ENCODE data around the gene ZNF438.
"Not testable (repeated sequence)": the region's sequence is repeated elsewhere in the genome, so short reads cannot be mapped to it uniquely, and the experiment has no call there.

The ZNF438 gene

GRCh38 chr10:30804478-30805055, 227.1 kb downstream of the ZNF438 start:
- DNase-seq (ENCODE audit: low spot score), result no peak

GRCh38 chr10:30803892-30804322, 227.8 kb downstream of the ZNF438 start:
- no peak for DNase-seq (ENCODE audit: low spot score)

- no peak for DNase-seq (ENCODE audit: low spot score)
Measured at GRCh38 chr10:30803058-30803457, 228.6 kb downstream of the ZNF438 start.

GRCh38 chr10:30800368-30800767, 231.3 kb downstream of the ZNF438 start:
- no peak for DNase-seq (ENCODE audit: low spot score)

- no peak for DNase-seq (ENCODE audit: low spot score)
Measured at GRCh38 chr10:30798646-30799185, 232.9 kb downstream of the ZNF438 start.

- not testable (repeated sequence) for DNase-seq (ENCODE audit: low spot score)
Measured at GRCh38 chr10:30795024-30795423, 236.6 kb downstream of the ZNF438 start.

Measured in putamen (tissue), 1 donor.